CD4-positive, alpha-beta T cell treated with Interleukin-6 at 100 ng/mL for 8 hours (primary cell): Measurements from ENCODE around the gene NOVA2.
"Not testable (repeated sequence)": the region's sequence is repeated elsewhere in the genome, so short reads cannot be mapped to it uniquely, and the experiment has no call there.

Source experiments
- DNase-seq: peaks from one replicate; pipeline ENCODE4 v3.0.0-alpha.2; 2020; ENCODE audit warnings: mixed read lengths, low spot score

NOVA2 gene

DNA sequence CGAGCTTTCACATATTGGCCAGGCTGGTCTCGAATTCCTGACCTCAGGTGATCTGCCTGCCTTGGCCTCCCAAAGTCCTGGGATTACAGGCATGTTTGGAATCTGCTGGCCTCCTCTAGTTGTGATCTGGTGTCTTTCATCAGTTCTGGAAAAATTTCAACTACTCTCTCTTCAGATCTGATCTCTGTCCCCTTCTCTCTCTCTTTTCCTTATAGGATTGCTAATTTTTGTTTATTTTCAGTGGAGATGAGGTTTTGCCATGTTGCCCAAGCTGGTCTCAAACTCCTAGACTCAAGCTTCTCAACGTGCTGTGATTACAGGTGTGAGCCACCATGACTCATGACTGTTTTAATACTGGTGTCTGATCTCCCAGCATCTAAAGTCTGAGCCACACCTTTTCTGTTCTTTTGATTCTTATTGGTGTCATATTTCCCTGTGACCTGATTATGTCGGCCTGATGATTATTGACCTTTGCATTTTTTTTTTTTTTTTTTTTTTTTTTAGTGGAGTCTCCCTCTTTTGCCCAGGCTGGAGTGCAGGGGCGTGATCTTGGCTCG, 48.7 kb downstream of the NOVA2 start:
- no peak for DNase-seq

- no peak for DNase-seq
Observed at GRCh38 chr19:45922281-45922680, 51.4 kb downstream of the NOVA2 start.

DNA sequence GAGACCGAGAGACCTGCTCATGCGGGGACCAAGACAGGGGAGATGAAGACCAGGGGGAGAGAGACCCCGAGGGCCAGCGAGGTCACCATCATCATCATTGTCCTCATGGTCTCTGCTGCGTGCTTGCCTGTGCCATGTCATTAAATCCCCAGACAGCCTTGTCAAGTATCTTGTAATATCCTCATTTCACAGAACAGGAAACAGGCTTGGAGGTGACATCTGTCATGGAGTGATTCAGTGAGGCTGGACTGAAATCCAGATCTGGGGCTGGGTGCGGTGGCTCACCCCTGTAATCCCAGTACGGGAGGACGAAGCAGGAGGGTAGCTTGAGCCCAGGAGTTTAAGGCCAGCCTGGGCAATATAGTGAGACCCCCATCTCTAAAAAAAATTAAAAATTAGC, 53.2 kb downstream of the NOVA2 start:
- DNase-seq, result no peak

DNA sequence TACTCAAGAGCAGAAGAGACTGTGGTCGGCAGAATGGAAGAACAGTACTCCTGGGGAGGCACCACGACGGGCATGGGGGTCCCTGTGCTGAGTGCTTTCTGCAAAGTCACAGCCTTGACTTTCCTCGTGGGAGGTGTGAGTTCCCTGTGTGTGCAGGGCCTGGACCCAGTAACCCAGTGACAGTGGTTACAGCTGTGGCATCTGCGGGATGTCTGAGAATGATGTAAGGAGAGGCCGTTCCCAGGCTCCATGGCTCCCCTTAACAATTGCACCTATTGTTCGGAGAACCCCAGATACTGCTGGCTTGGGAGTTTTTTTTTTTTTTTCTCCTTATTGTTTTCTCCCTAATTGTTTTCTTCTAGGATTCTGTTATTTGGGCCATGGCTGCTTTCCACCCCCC, 54.0 kb downstream of the NOVA2 start:
- no peak for DNase-seq

DNA sequence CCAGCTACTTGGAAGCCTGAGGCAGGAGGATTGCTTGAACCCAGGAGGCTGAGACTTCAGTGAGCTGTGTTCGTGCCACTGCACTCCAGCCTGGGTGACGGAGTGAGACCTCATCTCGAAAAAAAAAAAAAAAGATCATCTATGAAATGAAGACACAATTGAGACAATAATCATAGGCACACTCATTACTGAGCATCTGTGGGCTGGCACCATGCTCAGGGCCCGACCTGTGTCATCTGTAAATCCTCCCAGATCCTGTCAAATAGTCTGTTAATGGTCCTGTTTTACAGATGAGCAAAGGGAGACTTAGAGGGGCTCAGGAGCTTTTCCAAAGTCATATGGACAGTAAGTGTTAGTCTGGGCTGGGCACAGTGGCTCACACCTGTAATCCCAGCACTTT, 54.9 kb downstream of the NOVA2 start:
- DNase-seq, result no peak

DNA sequence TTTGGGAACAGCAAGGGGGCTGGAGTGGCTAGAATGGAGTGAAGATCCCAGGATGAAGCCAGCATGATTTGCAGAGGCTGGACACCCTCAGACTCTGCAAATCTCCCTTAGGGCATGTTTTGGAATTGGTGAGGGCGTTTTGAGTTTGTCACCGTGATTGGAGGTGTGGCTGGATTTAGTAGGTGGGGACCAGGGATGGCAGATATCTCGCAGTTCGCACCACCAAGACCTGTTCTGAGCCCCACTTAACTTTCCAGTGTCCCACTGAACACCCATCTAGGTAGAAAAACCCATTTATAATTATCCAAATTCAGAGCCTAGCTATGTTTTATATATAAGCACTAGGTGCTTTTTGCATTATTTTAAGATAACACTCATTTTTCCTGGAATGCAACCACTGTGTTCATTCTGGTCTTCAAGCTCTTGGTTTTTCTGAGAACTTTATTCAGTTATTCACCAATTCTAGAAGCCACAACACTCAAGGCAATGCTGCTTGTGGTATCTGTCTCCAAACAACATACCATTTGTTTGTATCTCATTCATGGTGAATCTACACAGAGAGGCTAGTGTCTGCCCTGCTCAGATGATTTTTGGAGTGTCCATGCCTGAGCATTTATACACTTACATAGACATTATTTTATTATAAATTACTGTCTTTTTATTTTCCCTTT, 56.1 kb downstream of the NOVA2 start:
- no peak for DNase-seq

- no peak for DNase-seq
Observed at GRCh38 chr19:45913874-45914830, 59.5 kb downstream of the NOVA2 start, which contains the start of gene NANOS2. TSS of gene NANOS2 (minus strand) at chr19:45914778. CDS start at chr19:45914693, 85 bp downstream.

DNA sequence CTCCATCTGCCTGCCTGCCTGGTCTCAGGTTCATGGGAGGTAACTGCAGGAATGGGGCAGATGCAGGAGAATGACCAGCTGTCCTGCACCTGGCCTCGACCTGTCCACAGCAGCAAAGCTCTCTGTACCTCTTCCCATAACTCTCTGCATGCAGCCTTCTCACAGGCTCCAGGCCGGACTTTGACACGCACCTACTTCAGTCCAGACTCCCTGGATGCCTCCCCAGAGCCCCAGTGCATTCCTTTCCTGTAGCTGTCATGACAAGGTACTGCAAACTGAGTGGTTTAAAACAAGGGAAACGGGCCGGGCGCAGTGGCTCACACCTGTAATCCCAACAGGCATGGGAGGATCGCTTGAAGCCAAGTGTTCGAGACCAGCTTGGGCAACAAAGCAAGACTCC, 62.4 kb downstream of the NOVA2 start:
- no peak for DNase-seq

GRCh38 chr19:45908956-45909355, 64.7 kb downstream of the NOVA2 start:
- DNase-seq, result no peak

DNA sequence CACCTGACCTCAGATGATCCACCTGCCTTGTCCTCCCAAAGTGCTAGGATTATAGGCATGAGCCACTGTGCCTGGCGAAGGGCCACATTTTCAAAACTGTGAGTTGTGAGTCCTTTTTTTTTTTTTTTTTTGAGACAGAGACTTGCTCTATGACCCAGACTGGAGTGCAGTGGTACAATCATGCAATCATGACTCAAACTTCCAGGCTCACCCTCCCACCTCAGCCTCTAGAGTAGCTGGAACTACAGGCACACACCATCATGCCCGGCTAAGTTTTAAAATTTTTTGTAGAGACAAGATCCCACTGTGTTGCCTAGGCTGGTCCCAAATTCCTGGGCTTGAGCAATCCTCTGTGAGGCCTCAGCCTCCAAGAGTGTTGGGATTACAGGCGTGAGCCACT, 67.4 kb downstream of the NOVA2 start:
- DNase-seq, result no peak

GRCh38 chr19:45905011-45905410, 68.7 kb downstream of the NOVA2 start:
- DNase-seq, result no peak

DNA sequence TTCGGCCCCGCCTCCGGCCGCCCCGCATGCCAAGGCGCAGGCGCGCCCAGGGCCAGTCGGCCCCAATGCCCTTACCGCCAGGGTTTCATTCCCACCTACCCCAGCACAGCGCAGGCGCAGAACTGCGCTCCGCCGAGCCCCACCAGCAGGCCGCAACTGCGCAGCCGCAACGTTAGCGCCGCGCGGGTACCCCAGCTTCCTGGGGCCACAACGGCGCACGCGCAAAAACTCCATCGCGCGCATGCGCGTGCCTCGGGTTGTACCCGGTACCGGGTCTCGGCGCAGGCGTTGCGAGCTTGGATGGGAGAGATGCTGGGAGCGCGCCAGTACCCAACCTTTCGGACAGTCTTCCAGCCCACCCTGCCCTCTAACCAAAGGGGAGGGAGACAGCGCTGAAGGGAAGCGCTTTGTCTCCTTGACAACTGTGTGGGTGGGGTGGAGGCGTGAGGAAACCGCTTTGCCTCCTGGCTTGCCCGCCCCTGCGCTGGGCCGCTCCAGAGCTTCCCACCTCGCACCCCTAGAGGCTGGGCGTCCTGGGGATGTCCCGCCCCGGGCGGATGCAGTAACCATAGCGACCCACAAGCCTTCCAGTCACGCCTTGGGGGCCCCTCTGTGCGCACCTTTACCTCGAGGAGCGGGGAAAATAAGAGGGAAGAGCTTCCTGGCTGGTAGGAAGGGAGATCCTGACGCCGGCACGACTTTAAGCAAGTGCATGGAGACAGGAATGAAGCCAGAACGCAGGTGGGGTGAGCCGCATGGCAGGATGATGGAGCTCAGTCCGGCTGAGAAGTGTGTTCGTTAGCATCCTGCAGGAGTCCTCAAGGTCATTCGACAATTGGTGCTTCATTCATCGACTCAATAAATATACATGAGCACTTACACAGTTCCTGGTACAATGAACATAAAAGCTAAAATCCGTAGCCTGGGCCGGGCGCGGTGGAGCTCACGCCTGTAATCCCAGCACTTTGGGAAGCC, 70.7 kb downstream of the NOVA2 start:
- peak; percentile 99 for DNase-seq

GRCh38 chr19:45901912-45902650, 71.6 kb downstream of the NOVA2 start, which contains the start of gene MYPOP:
TSS of gene MYPOP (minus strand) at chr19:45902613. CDS start at chr19:45901773, 840 bp downstream.
- no peak for DNase-seq

GRCh38 chr19:45901432-45901911, 72.2 kb downstream of the NOVA2 start:
- no peak for DNase-seq

DNA sequence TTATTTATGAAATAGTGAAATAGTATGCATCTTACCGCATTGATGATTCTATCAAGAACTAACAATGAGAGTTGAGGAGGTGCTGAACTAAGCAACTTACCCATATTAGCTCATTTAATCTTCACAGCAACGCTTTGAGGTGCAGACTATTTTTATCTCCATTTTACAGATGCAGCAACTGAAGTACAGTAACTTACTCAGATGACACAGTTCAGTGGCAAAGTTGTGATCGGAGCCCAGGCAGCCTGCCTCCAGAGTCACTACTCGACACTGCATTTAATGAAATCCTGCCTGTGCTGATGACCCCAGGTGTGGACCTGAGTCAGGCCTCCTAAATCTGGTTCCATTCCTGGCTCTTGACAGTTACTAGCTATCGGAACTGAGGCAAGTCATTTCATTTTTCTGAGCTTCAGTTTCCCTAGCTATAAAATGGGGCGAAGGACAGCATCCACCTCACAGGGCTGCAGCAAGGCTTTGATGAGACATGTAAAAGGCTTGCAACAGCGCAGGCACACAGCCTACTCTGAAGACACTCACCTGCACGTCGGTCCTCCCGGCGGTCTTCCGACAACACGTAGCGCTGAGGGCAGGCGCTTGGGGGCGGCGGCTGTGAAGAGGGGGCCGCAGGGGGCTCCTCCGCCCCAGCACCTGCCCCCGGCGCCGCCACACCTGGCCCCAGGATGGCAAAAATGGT, 72.8 kb downstream of the NOVA2 start:
- DNase-seq, result no peak

- DNase-seq, result no peak
Observed at GRCh38 chr19:45899919-45900589, 73.6 kb downstream of the NOVA2 start.

DNA sequence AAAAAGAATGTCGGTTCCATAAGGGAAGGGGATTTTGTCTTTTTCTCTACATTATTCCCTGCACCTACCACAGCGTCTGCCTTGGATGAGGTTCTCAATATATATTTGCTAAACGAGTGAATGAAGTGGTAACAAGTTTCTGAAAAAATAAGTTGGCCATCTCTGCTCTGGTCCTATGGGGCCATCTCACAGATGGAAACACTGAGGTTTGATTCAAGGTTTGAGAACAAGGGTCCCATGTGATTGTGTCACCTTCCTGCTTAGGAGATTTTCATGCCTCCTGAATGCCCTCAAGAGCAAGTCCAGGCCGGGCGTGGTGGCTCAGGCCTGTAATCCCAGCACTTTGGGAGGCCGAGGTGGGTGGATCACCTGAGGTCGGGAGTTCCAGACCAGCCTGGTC, 74.4 kb downstream of the NOVA2 start:
- DNase-seq, result no peak

- no peak for DNase-seq
Observed at GRCh38 chr19:45897261-45897812, 76.3 kb downstream of the NOVA2 start.

GRCh38 chr19:45895983-45896599, 77.6 kb downstream of the NOVA2 start:
- not testable (repeated sequence) for DNase-seq
